HepG2 (cell line): ENCODE results near the gene OXLD1. TPM values are rescaled to one million over a fixed set of nuclear protein-coding genes. Genes with fewer than 3 reads are reported as not detected.

Source experiments
- EP300 ChIP-seq, 3 experiments: sonication (generic) in 1 of 3; formaldehyde crosslinking in 1 of 3; IDR thresholded peaks; 2 replicates each; pipeline versions ENCODE4 v1.5.1 to v1.6.1; 2011 to 2020; ENCODE audit warnings: low read depth in 2 of 3, low read length in 2 of 3, borderline replicate concordance in 1 of 3, improper control_type of control experiment in 1 of 3, mild to moderate bottlenecking in 1 of 3, missing genetic modification reagents in 1 of 3, moderate library complexity in 1 of 3
- HINFP ChIP-seq: sonication (generic); formaldehyde crosslinking; IDR thresholded peaks from 2 replicates; pipeline ENCODE4 v1.4.0; 2020; ENCODE audit warnings: low read depth, mild to moderate bottlenecking, missing genetic modification reagents
- KDM2A ChIP-seq: sonication (generic); formaldehyde crosslinking; IDR thresholded peaks from 2 replicates; pipeline ENCODE4 v1.4.0; 2020; ENCODE audit warnings: low read depth, missing genetic modification reagents, borderline replicate concordance
- NR0B2 ChIP-seq: sonication (generic); formaldehyde crosslinking; IDR thresholded peaks from 2 replicates; pipeline ENCODE4 v1.4.0; 2020; ENCODE audit warnings: mild to moderate bottlenecking, missing genetic modification reagents
- PREB ChIP-seq: sonication (generic); formaldehyde crosslinking; IDR thresholded peaks from 2 replicates; pipeline ENCODE4 v1.4.0; 2020; ENCODE audit warnings: missing genetic modification reagents
- SALL1 ChIP-seq: sonication (generic); formaldehyde crosslinking; IDR thresholded peaks from 2 replicates; pipeline ENCODE4 v1.8.0; 2022; ENCODE audit warnings: mild to moderate bottlenecking, missing genetic modification reagents
- SAP130 ChIP-seq: IDR thresholded peaks from 2 replicates; pipeline ENCODE4 v1.6.1; 2016; ENCODE audit warnings: low read depth
- SNAPC4 ChIP-seq: sonication (generic); formaldehyde crosslinking; IDR thresholded peaks from 2 replicates; pipeline ENCODE4 v1.4.0; 2020; ENCODE audit warnings: mild to moderate bottlenecking, missing genetic modification reagents
- TSC22D2 ChIP-seq: sonication (generic); formaldehyde crosslinking; IDR thresholded peaks from 2 replicates; pipeline ENCODE4 v1.5.1; 2020; ENCODE audit warnings: missing genetic modification reagents, mild to moderate bottlenecking, borderline replicate concordance
- ZFP37 ChIP-seq: sonication (generic); formaldehyde crosslinking; IDR thresholded peaks from 2 replicates; pipeline ENCODE4 v1.4.0; 2020; ENCODE audit warnings: missing genetic modification reagents, borderline replicate concordance
- ZNF24 ChIP-seq: fragments of 450-650 bp; IDR thresholded peaks from 2 replicates; pipeline ENCODE4 v1.6.1; 2017; ENCODE audit warnings: antibody characterized with exemption, mild to moderate bottlenecking
- ZNF329 ChIP-seq: sonication (generic); formaldehyde crosslinking; IDR thresholded peaks from 2 replicates; pipeline ENCODE4 v1.9.0; 2021; ENCODE audit warnings: low read depth, mild to moderate bottlenecking, missing genetic modification reagents
- ZNF451 ChIP-seq: sonication (generic); formaldehyde crosslinking; IDR thresholded peaks from 2 replicates; pipeline ENCODE4 v1.5.0; 2020; ENCODE audit warnings: mild to moderate bottlenecking, missing genetic modification reagents
- ZNF510 ChIP-seq: sonication (generic); formaldehyde crosslinking; IDR thresholded peaks from 2 replicates; pipeline ENCODE4 v1.4.0; 2020; ENCODE audit warnings: low read depth, mild to moderate bottlenecking, missing genetic modification reagents
- ZNF800 ChIP-seq: sonication (generic); formaldehyde crosslinking; IDR thresholded peaks from 2 replicates; pipeline ENCODE4 v1.4.0; 2020; ENCODE audit warnings: missing genetic modification reagents
- ZNF891 ChIP-seq: sonication (generic); formaldehyde crosslinking; IDR thresholded peaks from 2 replicates; pipeline ENCODE4 v1.5.0; 2020; ENCODE audit warnings: mild to moderate bottlenecking, missing genetic modification reagents
- ZZZ3 ChIP-seq: sonication (generic); formaldehyde crosslinking; IDR thresholded peaks from 2 replicates; pipeline ENCODE4 v1.4.0; 2020; ENCODE audit warnings: missing genetic modification reagents, mild to moderate bottlenecking, borderline replicate concordance
- polyA plus RNA-seq, 8 experiments: library from polyadenylated mRNA; depleted of rRNA in 3 of 8; stranded (reverse) in 7 of 8; unstranded in 1 of 8; fragments of >200 nt; fragmentation: Illumina TruSeq in 4 of 8; extraction: Trizol in 4 of 8; gene quantifications; 2 replicates each; pipeline versions ENCODE4 v1.2.1 to v1.2.3, GENCODE V29; 2011 to 2016; ENCODE audit warnings: low read depth in 4 of 8, missing spikeins in 1 of 8, mixed read lengths in 1 of 8; ENCODE audit not compliant: insufficient read depth in 1 of 8
- total RNA-seq, 5 experiments: library from RNA; depleted of rRNA; stranded (reverse); fragments of >200 nt; fragmentation: Illumina TruSeq; extraction: Trizol; gene quantifications; 2 replicates each; pipeline ENCODE4 v1.2.3, GENCODE V29; 2016; ENCODE audit warnings: low read depth in 1 of 5

The OXLD1 gene
- total and polyA plus RNA-seq, 2 of the 13 experiments (the other 11 are each of a cell fraction or from before 2014, with no cell fraction given), result 27.1 to 37.5 TPM

GRCh38 chr17:81712468-81713003 is 46.1 kb upstream of the OXLD1 start (continued):
- peak; percentile 18; the same call in 1 of the 2 replicates for TF ChIP-seq NR0B2 (CRISPR knock-in tag)
- peak; percentile 2; the same call in 1 of the 2 replicates for TF ChIP-seq ZZZ3 (CRISPR knock-in tag)
- peak; percentile 90; the same call in 1 of the 2 replicates for TF ChIP-seq PREB (CRISPR knock-in tag)
- no peak for TF ChIP-seq ZNF24
- peak; percentile 31; the same call in 1 of the 2 replicates for TF ChIP-seq HINFP
- 0 out of 2 replicates have a peak, but pooled peaks have one; percentile 13 for TF ChIP-seq SNAPC4 (CRISPR knock-in tag)
- TF ChIP-seq ZNF510 (CRISPR knock-in tag), result peak; percentile 51; the same call in 1 of the 2 replicates
- peak; percentile 0 for TF ChIP-seq KDM2A (CRISPR knock-in tag)
- TF ChIP-seq SALL1 (CRISPR knock-in tag), result peak; percentile 28; the same call in 1 of the 2 replicates
- no peak for TF ChIP-seq EP300 (IDR thresholded peaks at IDR 0.05; ENCODE audit: low read depth in 2 of 2, low read length in 2 of 2)
- 0 out of 2 replicates have a peak, but pooled peaks have one; percentile 37 for TF ChIP-seq EP300 (CRISPR knock-in tag; IDR thresholded peaks at IDR 0.05; ENCODE audit: borderline replicate concordance)
- peak; percentile 47; the same call in 1 of the 2 replicates for TF ChIP-seq ZNF891 (CRISPR knock-in tag)
- 0 out of 2 replicates have a peak, but pooled peaks have one; percentile 54 for TF ChIP-seq ZNF329 (CRISPR knock-in tag)
- no peak for TF ChIP-seq ZNF800
- TF ChIP-seq ZNF451 (CRISPR knock-in tag), result peak; percentile 11; the same call in 1 of the 2 replicates
- TF ChIP-seq SAP130 (CRISPR knock-in tag), result peak; percentile 22; the same call in 1 of the 2 replicates
- TF ChIP-seq TSC22D2 (CRISPR knock-in tag), result no peak
- TF ChIP-seq ZFP37 (CRISPR knock-in tag), result no peak
